GM18870 (cell line): Measurements from ENCODE around the gene PKN3.
A peak's percentile ranks its signal among the peaks of the same experiment; 100 is the strongest.
"Not testable (repeated sequence)": the region's sequence is repeated elsewhere in the genome, so short reads cannot be mapped to it uniquely, and the experiment has no call there.

Experiments
- ATAC-seq: cut with Tn5 transposase; IDR thresholded peaks from one replicate; pipeline ENCODE4 v1.9.1; 2021; ENCODE audit warnings: moderate library complexity; ENCODE audit not compliant: unreplicated experiment

The PKN3 gene

GRCh38 chr9:128702445-128702948 is at the start of gene PKN3:
PKN3 (plus strand) TSS chr9:128702503; CDS start chr9:128702916, 413 bp downstream.
- no peak for ATAC-seq

GRCh38 chr9:128653908-128654307 is 48.4 kb upstream of the PKN3 start:
- ATAC-seq: no peak

- no peak for ATAC-seq
Measured at GRCh38 chr9:128654481-128654880, 47.8 kb upstream of the PKN3 start.

- peak; percentile 53 for ATAC-seq
Measured at GRCh38 chr9:128656416-128657343, 45.6 kb upstream of the PKN3 start, which contains the start of gene DYNC2I2. DYNC2I2 (minus strand) TSS chr9:128656847; CDS start chr9:128656726, 121 bp downstream.

GRCh38 chr9:128657344-128657704 is 45.0 kb upstream of the PKN3 start:
- no peak for ATAC-seq

- ATAC-seq: no peak
Measured at GRCh38 chr9:128657796-128658195, 44.5 kb upstream of the PKN3 start.

GRCh38 chr9:128666481-128666941 is 35.8 kb upstream of the PKN3 start:
- ATAC-seq: not testable (repeated sequence)

- ATAC-seq: no peak
Measured at GRCh38 chr9:128669786-128670185, 32.5 kb upstream of the PKN3 start.

- ATAC-seq: no peak
Measured at GRCh38 chr9:128675382-128675781, 26.9 kb upstream of the PKN3 start.

- ATAC-seq: no peak
Measured at GRCh38 chr9:128677794-128678193, 24.5 kb upstream of the PKN3 start.

GRCh38 chr9:128683340-128684064 is 18.8 kb upstream of the PKN3 start:
- ATAC-seq: no peak

GRCh38 chr9:128684065-128684324 is 18.3 kb upstream of the PKN3 start:
- ATAC-seq: no peak

GRCh38 chr9:128684325-128685199 is 17.7 kb upstream of the PKN3 start:
- no peak for ATAC-seq

- ATAC-seq: no peak
Measured at GRCh38 chr9:128685636-128686489, 16.4 kb upstream of the PKN3 start.

- no peak for ATAC-seq
Measured at GRCh38 chr9:128687453-128687852, 14.8 kb upstream of the PKN3 start.

GRCh38 chr9:128688501-128689292 is 13.6 kb upstream of the PKN3 start, which contains the start of gene SET:
SET (plus strand) TSS chr9:128689222; CDS start chr9:128689583, 361 bp downstream.
- ATAC-seq: no peak

- ATAC-seq: no peak
Measured at GRCh38 chr9:128689293-128689774, 13.0 kb upstream of the PKN3 start.

- ATAC-seq: no peak
Measured at GRCh38 chr9:128689820-128690683, 12.3 kb upstream of the PKN3 start.
